Breast epithelium (tissue), 4 donors: ENCODE results near the gene DGCR8. TPM values are rescaled to one million over a fixed set of nuclear protein-coding genes. Genes with fewer than 3 reads are reported as not detected.
A peak's percentile ranks its signal among the peaks of the same experiment; 100 is the strongest.

Experiments used
- DNase-seq, 2 donors: peaks; one replicate each; pipeline ENCODE4 v3.0.0-alpha.2; 2019; ENCODE audit warnings: low spot score in 2 of 2
- H3K27ac ChIP-seq, 2 donors: fragments of 200-600 bp; sonication (generic) in 1 of 2; one replicate each; pipeline ENCODE4 v1.5.1; 2016 to 2019; ENCODE audit warnings: mild to moderate bottlenecking in 1 of 2
- H3K27me3 ChIP-seq, 2 donors: fragments of 200-600 bp; sonication (generic) in 1 of 2; one replicate each; pipeline versions ENCODE4 v1.5.1 to v1.6.0; 2017 to 2019; ENCODE audit warnings: control low read depth in 1 of 2, mild to moderate bottlenecking in 1 of 2
- H3K36me3 ChIP-seq: fragments of 200-600 bp; one replicate; pipeline ENCODE4 v1.5.1; 2019
- H3K4me1 ChIP-seq, 2 donors: fragments of 200-600 bp; sonication (generic); one replicate each; pipeline ENCODE4 v1.5.1; 2016 to 2019; ENCODE audit warnings: control low read depth in 1 of 2
- H3K4me3 ChIP-seq, 3 donors: fragments of 200-600 bp; sonication (generic); 1 replicate in 2 of 3; 2 replicates in 1 of 3; pipeline ENCODE4 v1.5.1; 2016 to 2019; ENCODE audit warnings: mild to moderate bottlenecking in 3 of 3, moderate library complexity in 2 of 3
- H3K9me3 ChIP-seq, 2 donors: fragments of 200-600 bp; sonication (generic) in 1 of 2; one replicate each; pipeline ENCODE4 v1.5.1; 2016 to 2019; ENCODE audit warnings: control low read depth in 1 of 2
- POLR2A ChIP-seq: fragments of 450-650 bp; IDR thresholded peaks from one replicate; pipeline ENCODE4 v1.6.1; 2016; ENCODE audit warnings: antibody characterized with exemption, mild to moderate bottlenecking, moderate library complexity
- POLR2AphosphoS5 ChIP-seq, 3 donors: sonication (generic); formaldehyde crosslinking; IDR thresholded peaks; one replicate each; pipeline ENCODE4 v1.6.1; 2017; ENCODE audit warnings: antibody characterized with exemption in 3 of 3
- intact Hi-C: fragments of 100-400 bp; cut with DNase I; formaldehyde crosslinking; loops from one replicate; pipeline ENCODE4 v1.15.1; 2023; ENCODE audit warnings: low total_unique reads
- total RNA-seq, 3 donors: library from RNA; depleted of rRNA; stranded (reverse); fragments of >200 nt; gene quantifications; one replicate each; pipeline ENCODE4 v1.1.0, GENCODE V29; 2016
- TF ChIP-seq, protein P1 (sequence below), 3 donors: fragments of 450-650 bp; IDR thresholded peaks; one replicate each; pipeline ENCODE4 v1.5.1; 2016 to 2017; ENCODE audit warnings: antibody characterized with exemption in 3 of 3, mild to moderate bottlenecking in 3 of 3, moderate library complexity in 3 of 3

The DGCR8 gene
- total RNA-seq, 3 donors from 2014 or later = 18.4 to 34.7 (median 29.0) TPM

DNA sequence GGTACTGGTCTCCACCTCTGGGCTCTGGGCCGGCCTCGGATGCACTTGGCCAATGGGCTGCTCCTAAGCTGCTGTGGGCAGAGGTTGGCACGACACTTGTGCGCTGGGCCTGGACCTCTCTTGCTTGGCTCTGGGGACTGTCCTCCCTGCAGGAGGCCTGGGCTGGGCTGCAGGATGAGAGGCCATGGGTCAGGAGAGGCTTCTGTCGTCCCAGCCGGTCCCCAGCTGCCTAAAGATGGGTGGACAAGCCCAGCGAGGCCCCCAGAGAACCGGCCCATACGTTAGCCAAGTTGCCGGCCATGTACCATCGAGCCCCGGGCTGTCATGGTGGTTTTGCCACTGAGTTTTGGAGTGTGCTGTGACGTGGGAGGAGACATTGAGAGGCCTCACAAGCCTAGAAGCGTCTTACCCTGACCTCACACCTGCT is 72.4 kb downstream of the DGCR8 start:
- H3K4me1 ChIP-seq = no peaks in the 10 kb centered on the region

DNA sequence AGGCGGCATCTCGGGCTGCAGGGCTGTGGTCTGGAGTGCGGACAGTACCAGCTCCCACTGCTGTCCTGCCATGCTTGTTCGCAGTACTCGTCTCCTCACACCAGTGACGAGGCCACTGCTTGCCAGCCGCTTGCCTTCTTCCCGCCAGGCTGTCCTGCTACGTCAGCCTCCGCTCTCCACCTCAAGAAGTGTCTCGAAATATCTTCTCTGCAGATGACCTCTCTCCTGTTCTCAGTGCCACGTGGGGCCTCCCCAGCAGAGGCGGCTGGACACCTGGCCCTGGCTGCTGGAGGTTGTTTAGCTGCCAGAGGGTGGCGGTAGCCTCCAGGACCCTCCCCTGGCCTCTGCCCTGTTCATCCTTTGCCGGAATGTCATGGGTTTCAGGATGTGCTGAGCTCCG is 73.9 kb downstream of the DGCR8 start:
- Histone ChIP-seq H3K27me3 (peaks cover 0 to 8% of the 10 kb centered on the region in 2 donors), H3K9me3 (no peaks in the 10 kb centered on the region), H3K27ac (no peak overlapping the region), H3K4me1 (no peaks in the 10 kb centered on the region), H3K36me3 (no peaks in the 10 kb centered on the region), H3K4me3 (no peak overlapping the region)
- no peak for DNase-seq
- TF ChIP-seq POLR2A (no peak), POLR2AphosphoS5 (IDR thresholded peaks at IDR 0.05) (no peak)
- TF ChIP-seq, protein P1, sequence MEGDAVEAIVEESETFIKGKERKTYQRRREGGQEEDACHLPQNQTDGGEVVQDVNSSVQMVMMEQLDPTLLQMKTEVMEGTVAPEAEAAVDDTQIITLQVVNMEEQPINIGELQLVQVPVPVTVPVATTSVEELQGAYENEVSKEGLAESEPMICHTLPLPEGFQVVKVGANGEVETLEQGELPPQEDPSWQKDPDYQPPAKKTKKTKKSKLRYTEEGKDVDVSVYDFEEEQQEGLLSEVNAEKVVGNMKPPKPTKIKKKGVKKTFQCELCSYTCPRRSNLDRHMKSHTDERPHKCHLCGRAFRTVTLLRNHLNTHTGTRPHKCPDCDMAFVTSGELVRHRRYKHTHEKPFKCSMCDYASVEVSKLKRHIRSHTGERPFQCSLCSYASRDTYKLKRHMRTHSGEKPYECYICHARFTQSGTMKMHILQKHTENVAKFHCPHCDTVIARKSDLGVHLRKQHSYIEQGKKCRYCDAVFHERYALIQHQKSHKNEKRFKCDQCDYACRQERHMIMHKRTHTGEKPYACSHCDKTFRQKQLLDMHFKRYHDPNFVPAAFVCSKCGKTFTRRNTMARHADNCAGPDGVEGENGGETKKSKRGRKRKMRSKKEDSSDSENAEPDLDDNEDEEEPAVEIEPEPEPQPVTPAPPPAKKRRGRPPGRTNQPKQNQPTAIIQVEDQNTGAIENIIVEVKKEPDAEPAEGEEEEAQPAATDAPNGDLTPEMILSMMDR (IDR thresholded peaks at IDR 0.05) = no peak
- intact Hi-C loops = no loop called here

More for the DNA sequence above, 72.4 kb downstream of the DGCR8 start:
- intact Hi-C loops = no loop called here
- no peaks in the 10 kb centered on the region for H3K36me3 ChIP-seq
- peaks cover 0 to 8% of the 10 kb centered on the region in 2 donors for H3K27me3 ChIP-seq
- TF ChIP-seq POLR2A (no peak), POLR2AphosphoS5 (IDR thresholded peaks at IDR 0.05) (no peak)
- TF ChIP-seq, protein P1 (IDR thresholded peaks at IDR 0.05) = no peak
- no peak for DNase-seq
- no peak overlapping the region for H3K27ac ChIP-seq
- no peak overlapping the region for H3K4me3 ChIP-seq
- no peaks in the 10 kb centered on the region for H3K9me3 ChIP-seq

- DNase-seq = no peak
- H3K27ac ChIP-seq = no peak overlapping the region
- no peaks in the 10 kb centered on the region for H3K9me3 ChIP-seq
- intact Hi-C loops = no loop called here
- peaks cover 0 to 8% of the 10 kb centered on the region in 2 donors for H3K27me3 ChIP-seq
- TF ChIP-seq, protein P1 (IDR thresholded peaks at IDR 0.05) = no peak
- TF ChIP-seq POLR2A (no peak), POLR2AphosphoS5 (IDR thresholded peaks at IDR 0.05) (no peak)
- H3K4me1 ChIP-seq = no peaks in the 10 kb centered on the region
- peak overlapping the region in 2 of 3 donors; percentile 16 to 47 for H3K4me3 ChIP-seq
- H3K36me3 ChIP-seq = no peaks in the 10 kb centered on the region
These were observed 74.7 kb downstream of the DGCR8 start for GRCh38 chr22:20154602-20155187.

DNA sequence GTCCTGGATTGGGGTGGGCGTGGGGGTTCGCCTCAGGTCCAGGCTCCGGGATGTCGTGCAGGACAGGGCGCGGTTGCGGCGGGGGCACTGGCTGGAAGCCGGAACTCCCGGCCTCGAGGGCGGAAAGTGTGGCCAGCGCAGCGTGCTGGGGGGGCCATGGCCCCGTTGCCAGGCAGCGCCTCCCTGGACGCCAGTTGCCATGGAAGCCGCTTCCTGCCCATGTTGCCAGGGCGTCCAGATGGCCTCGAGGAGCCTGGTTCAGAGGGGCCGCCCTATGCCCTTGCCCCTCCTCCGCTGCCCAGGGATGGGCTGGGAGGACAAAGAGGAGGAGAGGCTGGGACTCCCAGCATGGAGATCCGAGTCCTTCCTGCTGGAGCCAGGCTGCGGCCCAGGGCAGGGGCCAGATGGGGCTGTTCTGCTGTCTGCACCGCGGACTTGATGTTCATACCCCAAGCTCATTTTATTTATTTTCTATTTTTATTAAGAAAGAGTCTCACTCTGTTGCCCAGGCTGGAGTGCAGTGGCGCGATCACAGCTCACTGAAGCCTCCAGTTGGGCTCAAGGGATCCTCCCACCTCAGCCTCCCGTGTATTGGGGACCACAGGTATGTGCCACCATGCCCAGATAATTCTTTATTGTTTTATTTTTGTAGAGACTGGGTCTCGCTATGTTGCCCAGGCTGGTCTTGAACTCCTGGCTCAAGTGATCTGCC is 75.4 kb downstream of the DGCR8 start:
- peaks cover 0 to 8% of the 10 kb centered on the region in 2 donors for H3K27me3 ChIP-seq
- no peaks in the 10 kb centered on the region for H3K36me3 ChIP-seq
- intact Hi-C loops = no loop called here
- no peak for DNase-seq
- peak overlapping the region in 2 of 3 donors; percentile 16 to 47 for H3K4me3 ChIP-seq
- no peak overlapping the region for H3K27ac ChIP-seq
- TF ChIP-seq POLR2A = no peak
- TF ChIP-seq, protein P1 (IDR thresholded peaks at IDR 0.05) = no peak
- TF ChIP-seq POLR2AphosphoS5 (IDR thresholded peaks at IDR 0.05) = no peak
- H3K4me1 ChIP-seq = no peaks in the 10 kb centered on the region
- no peaks in the 10 kb centered on the region for H3K9me3 ChIP-seq

DNA sequence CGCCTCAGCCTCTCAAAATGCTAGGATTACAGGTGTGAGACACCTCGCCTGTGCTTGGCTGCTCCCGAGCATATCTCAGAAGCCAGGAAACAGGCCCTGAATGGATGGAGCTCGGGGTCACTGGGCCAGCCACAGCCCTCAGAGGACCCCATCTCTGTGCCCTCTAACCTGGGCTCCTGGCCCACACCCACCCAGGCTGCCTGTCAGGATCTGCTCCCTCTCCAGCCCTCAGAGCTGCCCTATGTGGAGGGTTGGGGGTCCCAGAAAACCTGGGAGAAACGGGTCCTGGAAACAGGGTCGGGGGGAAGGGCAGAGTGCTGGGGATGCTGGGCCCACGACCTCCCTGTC is 76.0 kb downstream of the DGCR8 start:
- no peak overlapping the region for H3K4me3 ChIP-seq
- intact Hi-C loops = no loop called here
- H3K27ac ChIP-seq = no peak overlapping the region
- DNase-seq = no peak
- no peaks in the 10 kb centered on the region for H3K36me3 ChIP-seq
- no peaks in the 10 kb centered on the region for H3K9me3 ChIP-seq
- H3K4me1 ChIP-seq = no peaks in the 10 kb centered on the region
- peaks cover 0 to 8% of the 10 kb centered on the region in 2 donors for H3K27me3 ChIP-seq
- TF ChIP-seq, protein P1 (IDR thresholded peaks at IDR 0.05) = no peak
- TF ChIP-seq POLR2AphosphoS5 (IDR thresholded peaks at IDR 0.05) (no peak), POLR2A (no peak)
